Right atrium auricular region (tissue), 2 donors: ENCODE measurements around the gene ACLY. TPM values are rescaled to one million over a fixed set of nuclear protein-coding genes. Genes with fewer than 3 reads are reported as not detected.

ENCODE experiments used
- DNase-seq: peaks from one replicate; pipeline ENCODE4 v3.0.0-alpha.2; 2019; ENCODE audit warnings: low spot score
- H3K27ac ChIP-seq, 2 donors: fragments of 200-600 bp; sonication (generic); 1 replicate in 1 of 2; 2 replicates in 1 of 2; pipeline ENCODE4 v1.5.1; 2016 to 2019
- H3K27me3 ChIP-seq, 2 donors: fragments of 200-600 bp; sonication (generic); one replicate each; pipeline versions ENCODE4 v1.5.1 to v1.6.0; 2017 to 2019
- H3K36me3 ChIP-seq: fragments of 200-600 bp; sonication (generic); one replicate; pipeline ENCODE4 v1.5.1; 2016
- H3K4me1 ChIP-seq, 2 donors: fragments of 200-600 bp; sonication (generic); one replicate each; pipeline versions ENCODE4 v1.5.1 to v1.6.0; 2017 to 2019
- H3K4me3 ChIP-seq, 2 donors: fragments of 200-600 bp; sonication (generic); 1 replicate in 1 of 2; 2 replicates in 1 of 2; pipeline ENCODE4 v1.5.1; 2017 to 2019; ENCODE audit warnings: mild to moderate bottlenecking in 1 of 2, moderate library complexity in 1 of 2
- H3K9me3 ChIP-seq, 2 donors: fragments of 200-600 bp; sonication (generic); one replicate each; pipeline ENCODE4 v1.5.1; 2019
- total RNA-seq, 2 donors: library from RNA; depleted of rRNA; stranded (reverse); fragments of >200 nt; gene quantifications; one replicate each; pipeline ENCODE4 v1.1.0, GENCODE V29; 2016
- TF ChIP-seq, protein P1 (sequence below), 2 donors: fragments of 200-600 bp; sonication (generic); IDR thresholded peaks; one replicate each; pipeline ENCODE4 v1.5.1; 2019; ENCODE audit warnings: antibody characterized with exemption in 2 of 2

Gene ACLY
- total RNA-seq, 2 donors from 2014 or later, result 31.7 to 42.2 TPM

DNA sequence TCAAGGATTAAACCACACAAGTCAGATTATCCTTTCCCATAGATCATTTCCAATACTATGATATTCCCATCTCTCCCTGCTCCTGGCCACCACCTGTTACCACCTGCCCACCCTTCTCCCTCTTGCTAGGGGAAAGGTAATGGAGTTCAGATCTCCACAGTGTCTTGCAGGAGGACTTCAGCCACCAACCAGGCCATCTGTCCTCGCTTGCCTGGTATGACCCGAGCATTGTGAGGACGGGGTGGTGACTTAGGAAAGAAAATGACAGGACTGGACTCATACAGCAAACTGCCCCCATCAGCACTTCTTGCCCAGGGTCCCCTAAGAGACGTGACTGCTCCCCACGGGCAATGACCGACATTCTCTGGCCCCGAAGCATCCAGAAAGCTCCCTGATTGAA is 95.2 kb downstream of the ACLY start:
- no peaks in the 10 kb centered on the region for H3K9me3 ChIP-seq
- H3K36me3 ChIP-seq, result peaks cover 31% of the 10 kb centered on the region
- no peak overlapping the region for H3K27ac ChIP-seq
- DNase-seq, result no peak
- no peak overlapping the region for H3K4me3 ChIP-seq
- no peaks in the 10 kb centered on the region for H3K4me1 ChIP-seq
- H3K27me3 ChIP-seq, result no peaks in the 10 kb centered on the region
- TF ChIP-seq, protein P1, sequence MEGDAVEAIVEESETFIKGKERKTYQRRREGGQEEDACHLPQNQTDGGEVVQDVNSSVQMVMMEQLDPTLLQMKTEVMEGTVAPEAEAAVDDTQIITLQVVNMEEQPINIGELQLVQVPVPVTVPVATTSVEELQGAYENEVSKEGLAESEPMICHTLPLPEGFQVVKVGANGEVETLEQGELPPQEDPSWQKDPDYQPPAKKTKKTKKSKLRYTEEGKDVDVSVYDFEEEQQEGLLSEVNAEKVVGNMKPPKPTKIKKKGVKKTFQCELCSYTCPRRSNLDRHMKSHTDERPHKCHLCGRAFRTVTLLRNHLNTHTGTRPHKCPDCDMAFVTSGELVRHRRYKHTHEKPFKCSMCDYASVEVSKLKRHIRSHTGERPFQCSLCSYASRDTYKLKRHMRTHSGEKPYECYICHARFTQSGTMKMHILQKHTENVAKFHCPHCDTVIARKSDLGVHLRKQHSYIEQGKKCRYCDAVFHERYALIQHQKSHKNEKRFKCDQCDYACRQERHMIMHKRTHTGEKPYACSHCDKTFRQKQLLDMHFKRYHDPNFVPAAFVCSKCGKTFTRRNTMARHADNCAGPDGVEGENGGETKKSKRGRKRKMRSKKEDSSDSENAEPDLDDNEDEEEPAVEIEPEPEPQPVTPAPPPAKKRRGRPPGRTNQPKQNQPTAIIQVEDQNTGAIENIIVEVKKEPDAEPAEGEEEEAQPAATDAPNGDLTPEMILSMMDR (IDR thresholded peaks at IDR 0.05), result no peak

DNA sequence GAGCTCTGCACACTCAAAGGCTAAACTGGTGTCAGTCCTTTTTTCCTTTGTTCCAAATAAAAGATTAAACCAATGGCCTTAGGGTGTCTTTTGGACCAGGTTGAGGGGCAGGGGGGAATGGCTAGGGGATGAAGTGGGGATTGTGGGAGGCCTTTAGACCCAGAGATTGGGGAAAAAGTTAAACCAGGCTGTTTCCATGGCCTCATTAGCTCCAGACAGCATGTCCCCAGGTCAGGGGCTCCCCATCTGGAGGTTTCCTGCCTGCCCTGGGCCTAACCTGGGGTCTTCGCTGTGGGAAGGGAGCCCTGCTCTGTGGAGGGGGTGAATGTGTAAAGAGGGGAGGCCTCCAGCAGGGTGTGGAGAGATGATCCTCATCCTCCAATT is 95.6 kb downstream of the ACLY start:
- H3K27ac ChIP-seq, result no peak overlapping the region
- TF ChIP-seq, protein P1 (IDR thresholded peaks at IDR 0.05), result no peak
- DNase-seq, result no peak
- H3K9me3 ChIP-seq, result no peaks in the 10 kb centered on the region
- H3K36me3 ChIP-seq, result peaks cover 30% of the 10 kb centered on the region
- H3K27me3 ChIP-seq, result no peaks in the 10 kb centered on the region
- H3K4me1 ChIP-seq, result no peaks in the 10 kb centered on the region
- H3K4me3 ChIP-seq, result no peak overlapping the region

DNA sequence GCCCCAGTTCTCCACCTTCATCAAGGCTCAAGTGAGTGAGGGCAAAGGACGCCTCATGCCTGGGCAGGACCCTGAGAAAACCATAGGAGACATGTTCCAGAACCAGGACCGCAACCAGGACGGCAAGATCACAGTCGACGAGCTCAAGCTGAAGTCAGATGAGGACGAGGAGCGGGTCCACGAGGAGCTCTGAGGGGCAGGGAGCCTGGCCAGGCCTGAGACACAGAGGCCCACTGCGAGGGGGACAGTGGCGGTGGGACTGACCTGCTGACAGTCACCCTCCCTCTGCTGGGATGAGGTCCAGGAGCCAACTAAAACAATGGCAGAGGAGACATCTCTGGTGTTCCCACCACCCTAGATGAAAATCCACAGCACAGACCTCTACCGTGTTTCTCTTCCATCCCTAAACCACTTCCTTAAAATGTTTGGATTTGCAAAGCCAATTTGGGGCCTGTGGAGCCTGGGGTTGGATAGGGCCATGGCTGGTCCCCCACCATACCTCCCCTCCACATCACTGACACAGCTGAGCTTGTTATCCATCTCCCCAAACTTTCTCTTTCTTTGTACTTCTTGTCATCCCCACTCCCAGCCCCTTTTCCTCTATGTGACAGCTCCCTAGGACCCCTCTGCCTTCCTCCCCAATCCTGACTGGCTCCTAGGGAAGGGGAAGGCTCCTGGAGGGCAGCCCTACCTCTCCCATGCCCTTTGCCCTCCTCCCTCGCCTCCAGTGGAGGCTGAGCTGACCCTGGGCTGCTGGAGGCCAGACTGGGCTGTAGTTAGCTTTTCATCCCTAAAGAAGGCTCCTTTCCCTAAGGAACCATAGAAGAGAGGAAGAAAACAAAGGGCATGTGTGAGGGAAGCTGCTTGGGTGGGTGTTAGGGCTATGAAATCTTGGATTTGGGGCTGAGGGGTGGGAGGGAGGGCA is 96.3 kb downstream of the ACLY start:
- DNase-seq, result no peak
- H3K36me3 ChIP-seq, result peaks cover 23% of the 10 kb centered on the region
- H3K27me3 ChIP-seq, result no peaks in the 10 kb centered on the region
- no peak overlapping the region for H3K4me3 ChIP-seq
- no peak overlapping the region for H3K27ac ChIP-seq
- H3K4me1 ChIP-seq, result no peaks in the 10 kb centered on the region
- TF ChIP-seq, protein P1 (IDR thresholded peaks at IDR 0.05), result no peak
- H3K9me3 ChIP-seq, result no peaks in the 10 kb centered on the region

DNA sequence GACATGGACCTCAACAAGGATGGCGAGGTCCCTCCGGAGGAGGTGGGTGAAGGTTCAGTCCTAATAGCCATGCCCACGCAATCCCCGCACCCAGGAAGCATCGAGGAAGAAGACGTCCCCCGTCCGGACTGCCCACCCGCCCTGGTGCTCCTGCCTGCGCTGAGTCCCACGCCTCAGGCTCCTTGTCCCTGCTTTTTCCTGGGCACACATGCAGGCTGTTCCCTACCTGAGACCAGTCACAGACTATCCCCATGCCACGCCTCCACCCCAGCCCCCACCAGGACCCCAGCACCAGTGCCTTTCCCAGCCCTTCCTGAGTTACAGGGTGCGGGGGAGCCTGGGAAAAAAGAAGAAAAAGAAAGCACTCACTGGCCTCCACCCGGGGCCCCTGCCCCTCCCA is 97.0 kb downstream of the ACLY start:
- Histone ChIP-seq H3K36me3 (peaks cover 19% of the 10 kb centered on the region), H3K27me3 (no peaks in the 10 kb centered on the region), H3K4me1 (no peaks in the 10 kb centered on the region), H3K27ac (no peak overlapping the region), H3K9me3 (no peaks in the 10 kb centered on the region), H3K4me3 (no peak overlapping the region)
- TF ChIP-seq, protein P1 (IDR thresholded peaks at IDR 0.05), result no peak
- no peak for DNase-seq

DNA sequence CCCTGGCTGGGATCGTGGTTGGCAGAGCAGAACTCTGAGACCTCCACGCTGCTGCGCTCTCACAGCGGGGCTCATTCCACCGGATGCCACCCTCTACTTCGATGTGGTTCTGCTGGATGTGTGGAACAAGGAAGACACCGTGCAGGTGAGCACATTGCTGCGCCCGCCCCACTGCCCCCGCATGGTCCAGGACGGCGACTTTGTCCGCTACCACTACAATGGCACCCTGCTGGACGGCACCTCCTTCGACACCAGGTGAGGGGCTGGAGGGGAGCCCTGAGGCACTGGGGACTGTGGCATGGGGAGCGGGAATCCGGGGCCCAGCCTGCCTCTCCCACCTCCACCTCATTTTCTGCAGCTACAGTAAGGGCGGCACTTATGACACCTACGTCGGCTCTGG is 100.7 kb downstream of the ACLY start:
- Histone ChIP-seq H3K27ac (no peak overlapping the region), H3K36me3 (no peaks in the 10 kb centered on the region), H3K9me3 (no peaks in the 10 kb centered on the region), H3K4me1 (peaks cover 0 to 10% of the 10 kb centered on the region in 2 donors), H3K27me3 (no peaks in the 10 kb centered on the region), H3K4me3 (no peak overlapping the region)
- no peak for DNase-seq
- TF ChIP-seq, protein P1 (IDR thresholded peaks at IDR 0.05), result no peak

Other genes starting within 250 kb of the ACLY start
- gene EIF1, start 230.1 kb downstream of the ACLY start, total RNA-seq, result 100 to 1,000 TPM; 331 to 390 TPM
- not detected for gene GAST, start 206.6 kb downstream of the ACLY start, total RNA-seq
- gene HAP1, start 184.3 kb downstream of the ACLY start, total RNA-seq, result under 1 TPM in 1 of 2 donors, not detected in 1; 0.08 TPM
- 100 to 1,000 TPM; 234 to 256 TPM for gene JUP, start 132.2 kb downstream of the ACLY start, total RNA-seq
- gene P3H4, start 107.0 kb downstream of the ACLY start, total RNA-seq, result 10 to 100 TPM; 15.4 to 16.2 TPM
- 10 to 100 TPM; 24.7 to 35.1 TPM for gene FKBP10, start 105.9 kb downstream of the ACLY start, total RNA-seq
- 10 to 100 TPM; 27.1 to 43.3 TPM for gene NT5C3B, start 82.7 kb downstream of the ACLY start, total RNA-seq
- gene KLHL10, start 81.1 kb downstream of the ACLY start, total RNA-seq, result not detected
- gene KLHL11, start 53.5 kb downstream of the ACLY start, total RNA-seq, result 1 to 10 TPM; 6.9 to 8.7 TPM
- under 1 TPM; 0.43 to 0.56 TPM for gene ODAD4, start 11.7 kb upstream of the ACLY start, total RNA-seq
- gene CNP, start 47.8 kb upstream of the ACLY start, total RNA-seq, result 10 to 100 TPM; 23.1 to 29.5 TPM
- gene DNAJC7, start 98.5 kb upstream of the ACLY start, total RNA-seq, result 10 to 100 TPM; 42.7 to 47.1 TPM
- gene NKIRAS2, start 101.1 kb upstream of the ACLY start, total RNA-seq, result 10 to 100 TPM; 64.8 to 69.8 TPM
- under 1 TPM; 0.74 to 0.94 TPM for gene C17orf113, start 131.7 kb upstream of the ACLY start, total RNA-seq
- not detected for gene ZNF385C, start 179.5 kb upstream of the ACLY start, total RNA-seq
- gene DHX58, start 193.8 kb upstream of the ACLY start, total RNA-seq, result 1 to 10 TPM; 3.5 to 4.3 TPM
- gene KAT2A, start 202.4 kb upstream of the ACLY start, total RNA-seq, result 10 to 100 TPM; 11.3 to 11.4 TPM
- not detected for gene HSPB9, start 203.9 kb upstream of the ACLY start, total RNA-seq
- gene RAB5C, start 236.0 kb upstream of the ACLY start, total RNA-seq, result 10 to 100 TPM; 39.9 to 92.6 TPM